GM12878 (cell line): ENCODE measurements around the gene NR3C1. TPM values are rescaled to one million over a fixed set of nuclear protein-coding genes. Genes with fewer than 3 reads are reported as not detected.

Source experiments
- BCL11A ChIP-seq: IDR thresholded peaks from 2 replicates; pipeline ENCODE4 v1.6.1; 2011; ENCODE audit warnings: low read depth, low read length
- BHLHE40 ChIP-seq, 2 experiments: fragments of 450-650 bp in 1 of 2; IDR thresholded peaks; 2 replicates each; pipeline ENCODE4 v1.6.1; 2011 to 2017; ENCODE audit warnings: low read depth in 2 of 2, borderline replicate concordance in 1 of 2, improper control_type of control experiment in 1 of 2, low read length in 1 of 2, mild to moderate bottlenecking in 1 of 2
- CBFB ChIP-seq: IDR thresholded peaks from 2 replicates; pipeline ENCODE4 v1.6.1; 2016; ENCODE audit warnings: antibody characterized with exemption, low read depth
- EGR1 ChIP-seq, 2 experiments: IDR thresholded peaks; 1 replicate in 1 of 2; 2 replicates in 1 of 2; pipeline ENCODE4 v1.6.1; 2011 to 2012; ENCODE audit warnings: low read depth in 2 of 2, low read length in 2 of 2, borderline replicate concordance in 1 of 2, mild to moderate bottlenecking in 1 of 2, moderate library complexity in 1 of 2
- GABPA ChIP-seq: IDR thresholded peaks from 2 replicates; pipeline ENCODE4 v1.6.1; 2014; ENCODE audit warnings: antibody characterized with exemption, low read depth, mild to moderate bottlenecking, inconsistent platforms
- HDGF ChIP-seq: fragments of 450-650 bp; IDR thresholded peaks from 2 replicates; pipeline ENCODE4 v1.6.1; 2016; ENCODE audit warnings: antibody characterized with exemption
- IKZF2 ChIP-seq, 2 experiments: fragments of 450-650 bp; IDR thresholded peaks; 2 replicates each; pipeline ENCODE4 v1.6.1; 2017; ENCODE audit warnings: mild to moderate bottlenecking in 2 of 2, moderate library complexity in 2 of 2
- MTA3 ChIP-seq: IDR thresholded peaks from 2 replicates; pipeline ENCODE4 v1.6.1; 2012; ENCODE audit warnings: low read length, inconsistent platforms, borderline replicate concordance
- MYC ChIP-seq: IDR thresholded peaks from 2 replicates; pipeline ENCODE4 v1.6.1; 2011; ENCODE audit warnings: mild to moderate bottlenecking, low read length, moderate library complexity, inconsistent platforms; ENCODE audit not compliant: insufficient read depth, insufficient replicate concordance, insufficient read length, severe bottlenecking
- NBN ChIP-seq: fragments of 450-650 bp; IDR thresholded peaks from 2 replicates; pipeline ENCODE4 v1.6.1; 2016
- PAX8 ChIP-seq: fragments of 450-650 bp; IDR thresholded peaks from 2 replicates; pipeline ENCODE4 v1.6.1; 2017; ENCODE audit warnings: mild to moderate bottlenecking, moderate library complexity
- POLR2AphosphoS5 ChIP-seq: IDR thresholded peaks from 2 replicates; pipeline ENCODE4 v1.6.1; 2011; ENCODE audit warnings: mild to moderate bottlenecking, low read length, inconsistent platforms
- POU2F2 ChIP-seq: IDR thresholded peaks from 3 replicates; pipeline ENCODE4 v1.6.1; 2011; ENCODE audit warnings: low read depth, mild to moderate bottlenecking, low read length, borderline replicate concordance
- RAD21 ChIP-seq: IDR thresholded peaks from 2 replicates; pipeline ENCODE4 v1.6.1; 2011; ENCODE audit warnings: mild to moderate bottlenecking, low read depth, low read length, moderate library complexity; ENCODE audit not compliant: insufficient read depth
- RAD51 ChIP-seq: fragments of 450-650 bp; IDR thresholded peaks from 2 replicates; pipeline ENCODE4 v1.6.1; 2016; ENCODE audit warnings: moderate library complexity, mild to moderate bottlenecking, inconsistent platforms
- SMAD5 ChIP-seq: IDR thresholded peaks from 2 replicates; pipeline ENCODE4 v1.6.1; 2016; ENCODE audit warnings: antibody characterized with exemption, low read depth
- SMC3 ChIP-seq: IDR thresholded peaks from 2 replicates; pipeline ENCODE4 v1.6.1; 2011; ENCODE audit warnings: low read length, improper control_type of control experiment, borderline replicate concordance
- TAF1 ChIP-seq: IDR thresholded peaks from 2 replicates; pipeline ENCODE4 v1.6.1; 2011; ENCODE audit warnings: mild to moderate bottlenecking, low read depth, low read length, borderline replicate concordance
- YY1 ChIP-seq: IDR thresholded peaks from 2 replicates; pipeline ENCODE4 v1.6.1; 2011; ENCODE audit warnings: low read depth, mild to moderate bottlenecking, low read length
- ZNF207 ChIP-seq: fragments of 450-650 bp; IDR thresholded peaks from 2 replicates; pipeline ENCODE4 v1.6.1; 2014; ENCODE audit warnings: antibody characterized with exemption, mild to moderate bottlenecking, borderline replicate concordance
- polyA plus RNA-seq, 11 experiments: library from polyadenylated mRNA; depleted of rRNA in 4 of 11; unstranded in 6 of 11; stranded (reverse) in 5 of 11; fragments of >200 nt; fragmentation: Nextera tagmentation in 4 of 11; fragmentation: Illumina TruSeq in 1 of 11; extraction: Ambion mirVana in 4 of 11; extraction: Trizol in 1 of 11; gene quantifications; 1 replicate in 1 of 11; 2 replicates in 10 of 11; pipeline versions ENCODE4 v1.2.1 to v1.2.3, GENCODE V29; 2011 to 2016; ENCODE audit warnings: inconsistent platforms in 2 of 11, missing spikeins in 2 of 11, low read depth in 1 of 11
- total RNA-seq, 4 experiments: library from RNA; depleted of rRNA in 3 of 4; stranded (reverse); fragments of >200 nt in 3 of 4; fragmentation: Illumina TruSeq in 1 of 4; extraction: Trizol in 1 of 4; gene quantifications; 2 replicates each; pipeline versions ENCODE4 v1.2.1 to v1.2.3, GENCODE V29; 2013 to 2021
- TF ChIP-seq, protein P1 (sequence below): fragments of 450-650 bp; conservative IDR thresholded peaks from 2 replicates; pipeline ENCODE4 v1.6.1; 2017; ENCODE audit warnings: mild to moderate bottlenecking, moderate library complexity
- TF ChIP-seq, protein P2 (sequence below): fragments of 450-650 bp; IDR thresholded peaks from 2 replicates; pipeline ENCODE4 v1.6.1; 2014; ENCODE audit warnings: mild to moderate bottlenecking
- TF ChIP-seq, protein P3 (sequence below): fragments of 450-650 bp; IDR thresholded peaks from 2 replicates; pipeline ENCODE4 v1.6.1; 2017; ENCODE audit warnings: mild to moderate bottlenecking, moderate library complexity

The NR3C1 gene
- total and polyA plus RNA-seq, 10 of the 15 experiments (the other 5 are each of a cell fraction or from before 2014, with no cell fraction given), result 49.7 to 141 (median 109) TPM

DNA sequence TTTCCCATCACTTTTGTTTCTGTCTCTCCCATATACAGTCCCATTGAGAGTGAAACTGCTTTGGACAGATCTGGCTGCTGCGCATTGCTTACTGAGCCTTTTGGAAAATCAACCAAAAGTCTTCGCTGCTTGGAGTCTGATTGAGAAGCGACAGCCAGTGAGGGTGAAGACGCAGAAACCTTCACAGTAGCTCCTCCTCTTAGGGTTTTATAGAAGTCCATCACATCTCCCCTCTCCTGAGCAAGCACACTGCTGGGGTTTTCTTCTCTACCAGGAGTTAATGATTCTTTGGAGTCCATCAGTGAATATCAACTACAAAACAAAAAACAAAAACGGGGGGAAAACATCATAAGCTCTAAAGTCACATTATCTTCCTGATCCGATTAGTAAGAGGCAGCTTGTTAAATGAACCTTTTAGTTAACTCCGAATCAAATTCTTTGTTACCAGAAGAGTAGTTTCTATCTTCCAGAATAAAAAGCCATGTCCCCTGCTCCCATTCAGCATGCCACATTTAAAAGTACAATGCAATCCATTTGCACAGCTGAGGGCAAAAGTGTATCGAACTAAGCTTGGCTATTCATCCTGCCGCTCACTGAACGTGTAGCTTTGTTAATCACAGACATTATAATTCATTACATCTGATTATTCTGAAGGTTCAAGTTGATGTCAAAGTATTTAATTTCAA is 2.8 kb downstream of the NR3C1 start (continued):
- TF ChIP-seq, protein P1, sequence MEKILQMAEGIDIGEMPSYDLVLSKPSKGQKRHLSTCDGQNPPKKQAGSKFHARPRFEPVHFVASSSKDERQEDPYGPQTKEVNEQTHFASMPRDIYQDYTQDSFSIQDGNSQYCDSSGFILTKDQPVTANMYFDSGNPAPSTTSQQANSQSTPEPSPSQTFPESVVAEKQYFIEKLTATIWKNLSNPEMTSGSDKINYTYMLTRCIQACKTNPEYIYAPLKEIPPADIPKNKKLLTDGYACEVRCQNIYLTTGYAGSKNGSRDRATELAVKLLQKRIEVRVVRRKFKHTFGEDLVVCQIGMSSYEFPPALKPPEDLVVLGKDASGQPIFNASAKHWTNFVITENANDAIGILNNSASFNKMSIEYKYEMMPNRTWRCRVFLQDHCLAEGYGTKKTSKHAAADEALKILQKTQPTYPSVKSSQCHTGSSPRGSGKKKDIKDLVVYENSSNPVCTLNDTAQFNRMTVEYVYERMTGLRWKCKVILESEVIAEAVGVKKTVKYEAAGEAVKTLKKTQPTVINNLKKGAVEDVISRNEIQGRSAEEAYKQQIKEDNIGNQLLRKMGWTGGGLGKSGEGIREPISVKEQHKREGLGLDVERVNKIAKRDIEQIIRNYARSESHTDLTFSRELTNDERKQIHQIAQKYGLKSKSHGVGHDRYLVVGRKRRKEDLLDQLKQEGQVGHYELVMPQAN, result 0 out of 2 replicates have a peak, but pooled peaks have one; percentile 7
- TF ChIP-seq, protein P2, sequence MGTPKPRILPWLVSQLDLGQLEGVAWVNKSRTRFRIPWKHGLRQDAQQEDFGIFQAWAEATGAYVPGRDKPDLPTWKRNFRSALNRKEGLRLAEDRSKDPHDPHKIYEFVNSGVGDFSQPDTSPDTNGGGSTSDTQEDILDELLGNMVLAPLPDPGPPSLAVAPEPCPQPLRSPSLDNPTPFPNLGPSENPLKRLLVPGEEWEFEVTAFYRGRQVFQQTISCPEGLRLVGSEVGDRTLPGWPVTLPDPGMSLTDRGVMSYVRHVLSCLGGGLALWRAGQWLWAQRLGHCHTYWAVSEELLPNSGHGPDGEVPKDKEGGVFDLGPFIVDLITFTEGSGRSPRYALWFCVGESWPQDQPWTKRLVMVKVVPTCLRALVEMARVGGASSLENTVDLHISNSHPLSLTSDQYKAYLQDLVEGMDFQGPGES, result no peak
- peak; percentile 10; the same call in 1 of the 2 replicates for TF ChIP-seq SMC3
- TF ChIP-seq IKZF2 (IDR thresholded peaks at IDR 0.05), result no peak
- TF ChIP-seq ZNF207, result no peak
- TF ChIP-seq PAX8, result peak; percentile 42; the same call in 1 of the 2 replicates
- TF ChIP-seq SMAD5, result peak; percentile 73; the same call in 1 of the 2 replicates
- TF ChIP-seq, protein P3, sequence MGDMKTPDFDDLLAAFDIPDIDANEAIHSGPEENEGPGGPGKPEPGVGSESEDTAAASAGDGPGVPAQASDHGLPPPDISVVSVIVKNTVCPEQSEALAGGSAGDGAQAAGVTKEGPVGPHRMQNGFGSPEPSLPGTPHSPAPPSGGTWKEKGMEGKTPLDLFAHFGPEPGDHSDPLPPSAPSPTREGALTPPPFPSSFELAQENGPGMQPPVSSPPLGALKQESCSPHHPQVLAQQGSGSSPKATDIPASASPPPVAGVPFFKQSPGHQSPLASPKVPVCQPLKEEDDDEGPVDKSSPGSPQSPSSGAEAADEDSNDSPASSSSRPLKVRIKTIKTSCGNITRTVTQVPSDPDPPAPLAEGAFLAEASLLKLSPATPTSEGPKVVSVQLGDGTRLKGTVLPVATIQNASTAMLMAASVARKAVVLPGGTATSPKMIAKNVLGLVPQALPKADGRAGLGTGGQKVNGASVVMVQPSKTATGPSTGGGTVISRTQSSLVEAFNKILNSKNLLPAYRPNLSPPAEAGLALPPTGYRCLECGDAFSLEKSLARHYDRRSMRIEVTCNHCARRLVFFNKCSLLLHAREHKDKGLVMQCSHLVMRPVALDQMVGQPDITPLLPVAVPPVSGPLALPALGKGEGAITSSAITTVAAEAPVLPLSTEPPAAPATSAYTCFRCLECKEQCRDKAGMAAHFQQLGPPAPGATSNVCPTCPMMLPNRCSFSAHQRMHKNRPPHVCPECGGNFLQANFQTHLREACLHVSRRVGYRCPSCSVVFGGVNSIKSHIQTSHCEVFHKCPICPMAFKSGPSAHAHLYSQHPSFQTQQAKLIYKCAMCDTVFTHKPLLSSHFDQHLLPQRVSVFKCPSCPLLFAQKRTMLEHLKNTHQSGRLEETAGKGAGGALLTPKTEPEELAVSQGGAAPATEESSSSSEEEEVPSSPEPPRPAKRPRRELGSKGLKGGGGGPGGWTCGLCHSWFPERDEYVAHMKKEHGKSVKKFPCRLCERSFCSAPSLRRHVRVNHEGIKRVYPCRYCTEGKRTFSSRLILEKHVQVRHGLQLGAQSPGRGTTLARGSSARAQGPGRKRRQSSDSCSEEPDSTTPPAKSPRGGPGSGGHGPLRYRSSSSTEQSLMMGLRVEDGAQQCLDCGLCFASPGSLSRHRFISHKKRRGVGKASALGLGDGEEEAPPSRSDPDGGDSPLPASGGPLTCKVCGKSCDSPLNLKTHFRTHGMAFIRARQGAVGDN, result peak; percentile 48; the same call in 1 of the 2 replicates
- TF ChIP-seq YY1, result no peak
- no peak for TF ChIP-seq MTA3
- TF ChIP-seq EGR1 (IDR thresholded peaks at IDR 0.05; ENCODE audit: borderline replicate concordance in 1 of 2, low read depth in 2 of 2, low read length in 2 of 2), result no peak
- 0 out of 2 replicates have a peak, but pooled peaks have one; percentile 50 for TF ChIP-seq NBN
- TF ChIP-seq BHLHE40 (IDR thresholded peaks at IDR 0.05; ENCODE audit: borderline replicate concordance in 1 of 2, low read depth in 2 of 2, low read length in 1 of 2), result no peak
- peak; percentile 84; the same call in 1 of the 2 replicates for TF ChIP-seq POLR2AphosphoS5
- peak; percentile 30; the same call in 1 of the 2 replicates for TF ChIP-seq HDGF
- peak; percentile 24; the same call in 1 of the 3 replicates for TF ChIP-seq POU2F2
- TF ChIP-seq TAF1, result peak; percentile 73
- TF ChIP-seq BCL11A, result no peak
- TF ChIP-seq CBFB, result peak; percentile 9; the same call in 1 of the 2 replicates
- no peak for TF ChIP-seq RAD21
- no peak for TF ChIP-seq GABPA
- 0 out of 2 replicates have a peak, but pooled peaks have one; percentile 8 for TF ChIP-seq RAD51
- TF ChIP-seq MYC, result no peak
